NT2/D1 (cell line): ENCODE measurements around the gene GPR35.

Experiments
- SUZ12 ChIP-seq: IDR thresholded peaks from 2 replicates; pipeline ENCODE4 v1.6.1; 2011; ENCODE audit not compliant: insufficient read length, insufficient read depth; ENCODE audit errors: extremely low read depth
- YY1 ChIP-seq: IDR thresholded peaks from 2 replicates; pipeline ENCODE4 v1.6.1; 2011; ENCODE audit not compliant: insufficient read length, insufficient read depth
- ZNF274 ChIP-seq: IDR thresholded peaks from 2 replicates; pipeline ENCODE4 v1.6.1; 2011; ENCODE audit warnings: mild to moderate bottlenecking, low read depth, low read length

DNA sequence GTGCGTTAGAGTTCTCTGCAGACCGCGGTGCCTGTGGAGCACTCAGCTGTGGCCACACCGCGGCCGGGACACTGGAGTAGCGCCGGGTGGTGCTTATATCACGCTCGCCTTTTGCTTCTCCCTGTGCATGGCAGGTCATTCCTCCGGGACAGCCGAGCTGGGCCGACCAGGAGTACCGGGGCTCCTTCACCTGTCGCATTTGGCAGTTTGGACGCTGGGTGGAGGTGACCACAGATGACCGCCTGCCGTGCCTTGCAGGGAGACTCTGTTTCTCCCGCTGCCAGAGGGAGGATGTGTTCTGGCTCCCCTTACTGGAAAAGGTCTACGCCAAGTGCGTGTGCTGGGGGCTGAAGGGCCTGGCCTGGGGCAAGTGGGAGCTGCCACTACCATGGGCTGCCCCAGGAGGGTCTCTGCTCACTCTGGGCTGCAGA, 34.6 kb upstream of the GPR35 start:
- TF ChIP-seq YY1 (no peak), SUZ12 (no peak), ZNF274 (no peak)
